ENCODE measurements around the gene PAXX. TPM values are rescaled to one million over a fixed set of nuclear protein-coding genes. Genes with fewer than 3 reads are reported as not detected.
A peak's percentile ranks its signal among the peaks of the same experiment; 100 is the strongest.

PAXX gene
- total RNA-seq, 1 experiment from 2014 or later, result 44.1 TPM

- no peaks in the 10 kb centered on the region for H3K27me3 Mint-ChIP-seq (ENCODE audit: low read depth)
- DNase-seq (ENCODE audit: low spot score) (no peak), ATAC-seq (no peak)
- peaks cover 10% of the 10 kb centered on the region for H3K4me1 Mint-ChIP-seq
- peak overlapping the region; percentile 66; the same call in 1 of the 2 replicates for H3K27ac Mint-ChIP-seq
- CTCF ChIA-PET, result interaction anchor here (0.7 to 3.4 kb wide), 9 partner anchors 10 to 544 kb away, joined by 3 to 17 read pairs (median 4); partner anchors contain the start of gene MAN1B1
- no peaks in the 10 kb centered on the region for H3K9me3 Mint-ChIP-seq
- H3K4me3 Mint-ChIP-seq, result no peak overlapping the region
- no peak for TF ChIP-seq ZNF317 (CRISPR knock-in tag; IDR thresholded peaks at IDR 0.05; ENCODE audit: borderline replicate concordance, low read depth)
- TF ChIP-seq CTCF (IDR thresholded peaks at IDR 0.05), result no peak
- no peak for TF ChIP-seq E2F4 (CRISPR knock-in tag; IDR thresholded peaks at IDR 0.05; ENCODE audit: borderline replicate concordance, low read depth)
- TF ChIP-seq NFATC4 (CRISPR knock-in tag; IDR thresholded peaks at IDR 0.05), result no peak
- no peak for TF ChIP-seq OVOL2 (CRISPR knock-in tag; IDR thresholded peaks at IDR 0.05; ENCODE audit: borderline replicate concordance)
- TF ChIP-seq ATF1 (CRISPR knock-in tag; IDR thresholded peaks at IDR 0.05), result no peak
- TF ChIP-seq RELA (CRISPR knock-in tag; IDR thresholded peaks at IDR 0.05; ENCODE audit: borderline replicate concordance), result no peak
- peak; percentile 45; the same call in 1 of the 2 replicates for TF ChIP-seq USF1 (CRISPR knock-in tag; IDR thresholded peaks at IDR 0.05)
- TF ChIP-seq ESRRA (CRISPR knock-in tag; IDR thresholded peaks at IDR 0.05; ENCODE audit: borderline replicate concordance), result peak; percentile 87; the same call in 1 of the 2 replicates
- no peak for TF ChIP-seq ZSCAN18 (CRISPR knock-in tag; IDR thresholded peaks at IDR 0.05)
- peak; percentile 21; the same call in 1 of the 2 replicates for TF ChIP-seq MAX (CRISPR knock-in tag; IDR thresholded peaks at IDR 0.05)
- no peak for TF ChIP-seq ZNF416 (CRISPR knock-in tag; IDR thresholded peaks at IDR 0.05)
- POLR2A ChIA-PET, result interaction anchor here (0.6 to 1.0 kb wide), 2 partner anchors 27 to 235 kb away, joined by 3 to 4 read pairs; partner anchors contain the start of gene TPRN
- H3K36me3 Mint-ChIP-seq, result no peaks in the 10 kb centered on the region
These were observed 26.3 kb upstream of the PAXX start for GRCh38 chr9:136965771-136966484.

- ChIA-PET CTCF (interaction anchor here (0.6 to 4.5 kb wide), 5 partner anchors 10 to 99 kb away, joined by 3 to 19 read pairs (median 5); no protein-coding TSS in a partner anchor), POLR2A (interaction anchor here (0.6 kb wide), 1 partner anchor 408 kb away, joined by 5 read pairs; no protein-coding TSS in a partner anchor)
- Mint-ChIP-seq H3K4me3 (no peak overlapping the region), H3K9me3 (no peaks in the 10 kb centered on the region), H3K36me3 (no peaks in the 10 kb centered on the region), H3K4me1 (peaks cover 10% of the 10 kb centered on the region), H3K27ac (no peak overlapping the region), H3K27me3 (ENCODE audit: low read depth) (no peaks in the 10 kb centered on the region)
- DNase-seq (ENCODE audit: low spot score) (no peak), ATAC-seq (no peak)
- TF ChIP-seq ZNF232 (CRISPR knock-in tag; IDR thresholded peaks at IDR 0.05), result no peak
- TF ChIP-seq GRHL2 (CRISPR knock-in tag; IDR thresholded peaks at IDR 0.05; ENCODE audit: insufficient replicate concordance, severe bottlenecking), result no peak
- TF ChIP-seq STAT6 (CRISPR knock-in tag; conservative IDR thresholded peaks at IDR 0.05; ENCODE audit: low read depth), result no peak
- no peak for TF ChIP-seq CDX4 (CRISPR knock-in tag; IDR thresholded peaks at IDR 0.05; ENCODE audit: borderline replicate concordance)
- no peak for TF ChIP-seq MAX (CRISPR knock-in tag; IDR thresholded peaks at IDR 0.05)
- TF ChIP-seq ZNF138 (CRISPR knock-in tag; conservative IDR thresholded peaks at IDR 0.05), result no peak
These were observed 23.7 kb upstream of the PAXX start for GRCh38 chr9:136968333-136969127.

Data from WTC11 (cell line).